CD4-positive, alpha-beta T cell treated with Interleukin-6 at 100 ng/mL for 8 hours (primary cell): ENCODE data around the gene ATAD3A.

ENCODE experiments used
- DNase-seq: peaks from one replicate; pipeline ENCODE4 v3.0.0-alpha.2; 2020; ENCODE audit warnings: mixed read lengths, low spot score

Gene ATAD3A

GRCh38 chr1:1540090-1540817, 28.3 kb downstream of the ATAD3A start, which contains the start of gene TMEM240:
TSS of gene TMEM240 (minus strand) at chr1:1540624. CDS start at chr1:1540346, 278 bp downstream.
- DNase-seq: peak; percentile 52

DNA sequence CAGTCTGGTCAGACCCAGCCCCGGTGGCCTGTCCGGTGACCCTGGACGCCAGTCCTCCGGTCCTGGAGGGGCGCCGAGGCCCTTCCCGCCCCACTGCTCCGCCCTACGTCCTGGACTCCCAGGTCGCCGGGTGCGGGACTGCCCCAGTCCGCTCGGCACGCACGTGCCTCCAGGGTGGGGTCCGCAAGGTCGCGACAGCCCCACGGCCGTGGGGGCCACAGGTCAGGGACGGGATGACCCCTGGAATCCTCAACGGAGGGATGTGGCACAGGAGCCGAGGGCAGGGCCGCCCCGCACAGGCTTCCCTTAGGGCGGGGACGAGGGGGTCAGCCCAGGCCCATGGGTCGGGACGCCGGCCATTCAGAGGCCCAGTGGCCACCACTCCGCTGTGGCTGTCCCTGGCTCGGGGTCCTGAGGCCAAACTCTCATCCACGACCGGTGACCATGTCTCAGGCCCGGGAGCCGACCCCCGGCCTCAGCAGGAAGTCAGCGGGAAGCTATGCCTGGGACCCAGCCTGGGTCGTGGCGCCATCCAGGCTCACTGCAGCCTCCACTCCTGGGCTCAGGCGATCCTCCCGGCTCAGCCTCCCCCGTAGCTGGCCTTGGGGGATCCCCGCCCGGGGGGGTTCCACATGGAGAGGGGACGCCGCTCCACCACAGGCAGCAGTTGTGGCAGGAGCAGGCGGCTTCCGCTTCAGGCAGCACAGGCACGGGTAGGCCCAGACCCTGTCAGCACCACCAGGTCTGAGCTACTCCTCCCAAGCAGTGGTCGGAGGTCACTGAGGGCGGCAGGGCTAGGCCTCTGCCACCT, 29.1 kb downstream of the ATAD3A start:
- no peak for DNase-seq

DNA sequence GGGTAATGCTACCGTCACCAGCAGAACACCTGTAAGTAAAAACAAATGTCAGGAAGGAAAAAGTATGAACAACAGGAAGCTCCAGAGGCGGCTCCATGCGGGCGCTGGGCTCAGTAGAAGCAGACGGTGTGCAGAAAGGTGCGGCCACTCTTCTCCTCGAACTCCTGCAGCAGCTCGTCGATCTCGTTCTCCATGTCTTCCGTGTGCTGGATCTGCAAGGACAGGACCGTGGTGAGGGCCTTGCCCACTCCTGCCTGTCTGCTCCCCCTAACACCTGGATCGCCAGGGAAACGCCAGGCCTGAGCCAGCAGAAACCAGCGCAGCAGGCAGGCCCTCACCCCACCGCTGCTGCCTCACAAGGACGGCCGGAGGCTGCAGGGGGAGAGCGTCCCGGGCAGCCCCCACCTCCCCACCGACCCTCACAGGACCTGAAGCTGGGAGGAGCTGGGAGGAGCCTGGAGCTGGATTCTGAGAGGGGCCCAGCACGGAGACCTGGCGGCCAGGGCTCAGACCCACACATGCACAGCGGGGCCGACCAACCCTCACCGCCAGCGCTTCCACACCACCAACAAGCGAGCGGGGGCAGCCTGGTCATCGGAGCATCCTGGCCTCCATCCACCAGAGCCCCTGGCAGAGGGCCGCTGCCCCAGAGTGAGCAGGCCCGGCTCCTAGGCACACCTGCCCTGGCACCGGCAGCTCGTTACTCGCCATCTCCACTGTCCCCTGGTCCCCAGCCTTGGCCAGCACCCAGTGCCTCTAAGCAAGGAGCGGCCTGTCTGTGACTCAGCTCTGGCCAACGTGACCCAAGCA, 30.2 kb downstream of the ATAD3A start:
- no peak for DNase-seq

DNA sequence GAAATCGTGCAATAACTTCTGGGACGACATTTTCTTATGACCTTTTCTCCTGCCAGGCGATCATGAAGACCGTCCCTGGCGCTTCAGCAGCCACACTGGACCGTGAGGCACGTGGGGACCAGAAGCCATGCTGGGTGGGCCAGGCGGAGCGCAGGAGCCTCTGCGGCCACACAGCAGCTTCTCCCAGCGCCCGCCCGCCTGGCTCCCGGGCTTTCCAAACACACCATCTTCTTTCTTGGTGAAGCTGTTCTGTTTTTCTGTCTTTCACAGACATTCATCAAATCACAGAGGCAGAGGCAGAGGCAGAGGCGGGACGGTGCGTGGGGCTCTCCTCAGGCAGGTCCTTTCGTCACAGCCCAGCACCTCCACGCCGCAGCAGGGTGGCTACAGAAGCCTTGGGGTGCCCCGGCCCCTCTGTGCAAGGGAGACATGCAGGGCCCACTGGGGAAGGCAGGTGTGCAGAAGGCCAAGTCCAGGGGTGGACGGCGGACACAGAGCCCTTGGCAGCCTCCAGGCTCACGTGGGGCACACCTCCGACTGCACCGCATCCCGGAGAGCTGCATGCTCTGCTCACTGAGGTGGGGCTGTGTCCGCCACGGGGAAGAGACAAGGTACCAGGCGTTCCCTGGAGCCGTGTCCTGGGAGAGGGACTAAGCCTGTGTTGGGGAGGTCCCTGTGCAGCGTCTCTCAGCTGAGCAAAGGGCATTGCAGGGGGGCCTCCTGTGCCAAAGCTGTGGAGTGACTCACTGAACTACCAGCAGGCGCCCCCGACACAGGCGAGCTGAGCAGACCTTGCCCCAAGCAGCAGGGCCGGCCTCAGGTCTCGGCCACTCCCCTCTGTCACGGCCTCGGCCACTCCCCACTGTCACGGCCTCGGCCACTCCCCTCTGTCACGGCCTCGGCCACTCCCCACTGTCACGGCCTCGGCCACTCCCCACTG, 31.1 kb downstream of the ATAD3A start:
- DNase-seq: no peak

GRCh38 chr1:1543706-1544099, 31.7 kb downstream of the ATAD3A start:
- no peak for DNase-seq

GRCh38 chr1:1544544-1544943, 32.6 kb downstream of the ATAD3A start:
- DNase-seq: no peak

GRCh38 chr1:1545946-1546737, 34.2 kb downstream of the ATAD3A start:
- DNase-seq: no peak

DNA sequence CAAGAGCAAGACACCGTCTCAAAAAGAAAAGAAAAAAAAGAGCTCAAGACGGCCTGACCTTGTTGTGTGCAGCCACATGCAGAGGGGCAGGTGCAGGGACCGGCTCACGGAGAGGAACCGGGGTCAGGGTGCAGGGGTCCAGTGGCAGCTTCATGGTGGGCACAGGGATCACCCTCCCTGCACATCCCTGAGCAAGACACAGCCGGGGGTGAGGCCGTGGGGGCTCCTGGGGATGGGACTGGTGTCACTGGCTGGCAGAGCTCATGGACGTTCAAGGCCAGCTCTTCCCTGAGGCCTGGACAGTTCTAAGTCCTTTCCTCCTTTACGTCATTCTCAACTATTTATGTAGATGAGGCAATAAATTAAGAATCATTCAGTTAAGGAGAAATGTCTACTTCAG, 35.0 kb downstream of the ATAD3A start:
- no peak for DNase-seq

GRCh38 chr1:1547476-1547875, 35.5 kb downstream of the ATAD3A start:
- DNase-seq: no peak

DNA sequence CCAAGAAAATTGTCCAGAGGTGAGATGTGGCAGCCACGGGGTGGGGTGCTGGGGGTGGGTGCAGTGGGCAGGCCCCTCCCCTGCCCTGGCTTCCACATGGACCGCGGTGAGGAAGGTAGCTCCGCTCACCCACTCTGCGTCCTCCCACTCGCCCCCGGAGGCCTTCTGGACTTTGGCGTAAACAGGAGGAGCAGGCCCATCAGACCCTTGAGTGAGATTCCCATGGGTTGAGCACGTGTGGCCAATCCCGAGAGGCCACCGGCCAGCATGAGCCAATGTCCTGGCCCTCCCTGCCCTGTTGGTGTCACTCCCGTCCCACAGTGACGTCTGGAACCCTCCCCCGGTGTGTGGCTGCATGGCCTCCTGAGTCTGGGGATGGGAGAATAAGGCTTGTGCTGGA, 36.6 kb downstream of the ATAD3A start:
- no peak for DNase-seq

- DNase-seq: no peak
These were observed 38.1 kb downstream of the ATAD3A start for GRCh38 chr1:1550087-1550486.

DNA sequence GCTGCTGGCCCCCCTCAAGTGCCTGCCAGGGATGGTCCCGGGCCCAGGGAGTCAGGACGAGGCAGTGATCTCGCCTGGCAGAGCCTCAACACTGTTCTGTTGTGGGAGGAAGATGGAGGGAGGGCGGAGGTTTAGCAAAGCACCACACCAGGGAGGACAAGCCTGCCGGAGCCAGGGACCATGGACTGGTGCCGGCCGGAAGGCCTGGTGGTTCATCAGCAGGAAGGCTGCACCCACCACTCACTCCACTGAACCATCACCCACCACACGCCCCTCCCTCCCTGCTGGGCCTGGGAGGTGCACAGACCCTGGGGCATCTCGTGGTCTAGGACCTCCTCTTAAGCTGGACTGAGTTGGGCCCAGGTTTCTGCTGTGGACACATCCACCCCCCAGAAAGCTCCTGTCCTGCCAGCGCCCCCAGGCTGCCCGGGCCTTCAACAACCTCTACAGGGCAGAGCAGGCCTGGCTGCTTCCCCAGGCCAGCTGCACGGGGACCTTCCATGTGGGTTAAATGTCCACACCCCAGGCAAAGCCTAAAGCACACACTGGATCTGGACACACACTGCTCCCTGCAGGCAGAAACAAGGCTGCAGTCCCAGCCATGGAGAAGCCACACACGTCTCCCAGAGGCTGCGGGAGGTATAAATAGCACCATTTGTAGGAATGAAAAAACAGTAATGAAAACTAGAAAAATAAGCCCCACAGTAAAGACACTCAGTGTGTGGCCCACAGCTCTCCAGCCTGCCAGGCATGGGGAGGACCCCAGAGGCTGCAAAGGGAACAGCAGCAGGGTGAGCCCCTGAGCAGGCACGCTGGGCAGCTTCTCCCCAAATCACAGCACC, 38.9 kb downstream of the ATAD3A start:
- no peak for DNase-seq

GRCh38 chr1:1551524-1552262, 39.7 kb downstream of the ATAD3A start:
- no peak for DNase-seq

DNA sequence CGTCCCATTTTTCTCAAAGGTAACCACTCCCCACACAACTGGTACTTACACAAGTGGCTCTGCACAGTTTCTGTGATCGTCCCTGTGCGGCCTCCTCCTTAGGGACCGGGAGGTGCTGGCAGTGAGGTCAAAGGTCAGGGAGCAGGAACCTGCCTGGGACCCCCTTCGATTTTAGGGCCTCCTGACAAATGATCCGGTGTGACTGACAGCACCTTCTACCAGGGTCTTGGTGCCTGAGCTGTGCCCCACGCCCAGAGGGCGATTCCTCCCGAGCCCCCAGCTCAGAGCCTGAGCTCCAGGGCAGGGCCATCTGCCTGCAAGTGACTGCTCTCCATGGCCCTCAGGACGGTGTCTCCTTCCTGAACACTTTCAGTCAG, 40.3 kb downstream of the ATAD3A start:
- DNase-seq: no peak

DNA sequence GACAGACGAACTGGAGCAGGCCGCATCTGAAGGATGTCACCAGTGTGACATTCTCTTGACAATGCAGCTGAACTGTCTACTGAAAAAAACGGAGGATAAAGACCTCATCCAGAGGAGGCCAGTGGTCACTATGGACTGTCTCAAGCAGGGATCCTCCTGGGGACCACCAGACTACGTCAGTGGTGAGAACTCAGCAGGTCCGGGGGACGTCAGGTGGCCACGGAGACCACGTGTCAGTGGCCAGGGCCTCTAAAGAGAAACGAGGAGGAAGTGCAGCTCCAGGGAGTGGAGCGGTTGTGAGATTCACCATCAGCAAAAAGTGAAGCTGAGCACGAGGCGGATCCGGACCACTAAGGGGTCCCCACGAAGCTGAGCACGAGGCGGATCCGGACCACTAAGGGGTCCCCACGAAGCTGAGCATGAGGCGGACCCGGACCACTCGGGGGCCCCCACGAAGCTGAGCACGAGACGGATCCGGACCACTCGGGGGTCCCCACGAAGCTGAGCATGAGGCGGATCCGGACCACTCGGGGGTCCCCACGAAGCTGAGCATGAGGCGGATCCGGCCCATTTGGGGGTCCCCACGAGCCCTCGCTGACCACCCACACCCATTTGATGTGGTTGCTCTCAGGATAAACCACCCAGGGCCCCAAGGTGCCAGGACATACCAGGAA, 42.0 kb downstream of the ATAD3A start:
- DNase-seq: no peak

- no peak for DNase-seq
These were observed 42.6 kb downstream of the ATAD3A start for GRCh38 chr1:1554550-1554925.

- DNase-seq: no peak
These were observed 43.3 kb downstream of the ATAD3A start for GRCh38 chr1:1554926-1555915.
